Stomach (tissue), 9 donors: ENCODE data around the gene PAPLN. TPM values are rescaled to one million over a fixed set of nuclear protein-coding genes. Genes with fewer than 3 reads are reported as not detected.
A peak's percentile ranks its signal among the peaks of the same experiment; 100 is the strongest.

Experiments
- DNase-seq, 2 donors: peaks; one replicate each; pipeline versions ENCODE4 v3.0.0 to v3.0.0-alpha.2; 2013 to 2019
- H3K27ac ChIP-seq, 5 donors: fragments of 200-600 bp in 4 of 5; sonication (generic) in 4 of 5; one replicate each; pipeline ENCODE4 v1.5.1; 2013 to 2019; ENCODE audit warnings: mild to moderate bottlenecking in 1 of 5, moderate library complexity in 1 of 5
- H3K27me3 ChIP-seq, 3 donors: fragments of 200-600 bp; sonication (generic); one replicate each; pipeline ENCODE4 v1.5.1; 2017 to 2019; ENCODE audit warnings: mixed run types in 1 of 3
- H3K36me3 ChIP-seq, 4 donors: fragments of 200-600 bp; sonication (generic); 1 replicate in 3 of 4; 2 replicates in 1 of 4; pipeline ENCODE4 v1.5.1; 2016 to 2019
- H3K4me1 ChIP-seq, 4 donors: fragments of 200-600 bp; sonication (generic); one replicate each; pipeline ENCODE4 v1.5.1; 2016 to 2019
- H3K4me3 ChIP-seq, 4 donors: fragments of 200-600 bp; sonication (generic) in 3 of 4; one replicate each; pipeline ENCODE4 v1.5.1; 2016 to 2019; ENCODE audit warnings: mild to moderate bottlenecking in 1 of 4
- H3K9me3 ChIP-seq, 4 donors: fragments of 200-600 bp; sonication (generic); one replicate each; pipeline ENCODE4 v1.5.1; 2016 to 2019
- CTCF ChIP-seq, 7 experiments: fragments of 450-650 bp in 4 of 7; fragments of 200-600 bp in 3 of 7; sonication (generic) in 3 of 7; IDR thresholded peaks; one replicate each; pipeline ENCODE4 v1.5.1; 2016 to 2019; ENCODE audit warnings: antibody characterized with exemption in 7 of 7, control low read depth in 2 of 7, mild to moderate bottlenecking in 1 of 7
- EP300 ChIP-seq: sonication (generic); formaldehyde crosslinking; IDR thresholded peaks from one replicate; pipeline ENCODE4 v1.6.1; 2017; ENCODE audit warnings: antibody characterized with exemption
- POLR2A ChIP-seq, 4 donors: fragments of 450-650 bp; IDR thresholded peaks; one replicate each; pipeline ENCODE4 v1.6.1; 2016; ENCODE audit warnings: antibody characterized with exemption in 4 of 4, control low read depth in 2 of 4, mild to moderate bottlenecking in 1 of 4, moderate library complexity in 1 of 4
- POLR2AphosphoS5 ChIP-seq, 3 donors: sonication (generic); formaldehyde crosslinking; IDR thresholded peaks; one replicate each; pipeline ENCODE4 v1.6.1; 2016; ENCODE audit warnings: antibody characterized with exemption in 3 of 3
- WGBS, 5 donors: extraction: QIAGEN DNeasy Blood & Tissue Kit in 3 of 5; methylation state at CpG; one replicate each; pipeline versions ENCODE4 v1.1.5 to v1.1.7; 2013 to 2018; 5-methylcytosine and 5-hydroxymethylcytosine counted together
- intact Hi-C: fragments of 100-400 bp; cut with DNase I; formaldehyde crosslinking; loops from one replicate; pipeline ENCODE4 v1.15.1; 2023; ENCODE audit warnings: low total_unique reads
- polyA plus RNA-seq, 3 donors: library from polyadenylated mRNA; stranded (reverse); fragments of 200-250 nt; gene quantifications; one replicate each; pipeline ENCODE4 v1.2.3, GENCODE V29; 2013
- small RNA-seq, 4 donors: library from RNA; depleted of rRNA; stranded (forward); fragments of <200 nt; gene quantifications; one replicate each; pipeline ENCODE3, GENCODE V24; 2016
- total RNA-seq, 5 donors: library from RNA; depleted of rRNA; stranded (reverse); fragments of >200 nt; gene quantifications; one replicate each; pipeline versions ENCODE4 v1.1.0 to v1.2.3, GENCODE V29; 2014 to 2016
- donor health status: healthy with polysubstance abuse.
- donor health status: Bipolar disorder and iron deficiency.
- donor health status: healthy.

The PAPLN gene
- total and polyA plus RNA-seq, 8 donors = 1.1 to 53.1 (median 8.0) TPM

GRCh38 chr14:73311708-73312030, 74.4 kb downstream of the PAPLN start:
- no peak overlapping the region for H3K4me3 ChIP-seq
- H3K27ac ChIP-seq = peak overlapping the region in 1 of 5 donors; percentile 48
- intact Hi-C loops = no loop called here
- peaks cover 0 to 29% (median 7%) of the 10 kb centered on the region in 4 donors for H3K4me1 ChIP-seq
- no peak for DNase-seq
- no peaks in the 10 kb centered on the region for H3K27me3 ChIP-seq
- WGBS, 5 donors = 56 to 84% (median 79%) methylated on average over 2 of the region's 2 CpGs
- TF ChIP-seq POLR2A (IDR thresholded peaks at IDR 0.05) = no peak
- TF ChIP-seq EP300 = no peak
- no peak for TF ChIP-seq POLR2AphosphoS5 (IDR thresholded peaks at IDR 0.05)
- TF ChIP-seq CTCF (IDR thresholded peaks at IDR 0.05) = no peak
- H3K9me3 ChIP-seq = no peaks in the 10 kb centered on the region
- peaks cover 0 to 4% (median 0%) of the 10 kb centered on the region in 4 donors for H3K36me3 ChIP-seq

- Histone ChIP-seq H3K27ac (no peak overlapping the region), H3K36me3 (peaks cover 0 to 4% (median 0%) of the 10 kb centered on the region in 4 donors), H3K9me3 (no peaks in the 10 kb centered on the region), H3K4me3 (no peak overlapping the region), H3K4me1 (peaks cover 0 to 29% (median 7%) of the 10 kb centered on the region in 4 donors), H3K27me3 (no peaks in the 10 kb centered on the region)
- 73 to 86% (median 81%) methylated on average over 3 of the region's 3 CpGs for WGBS, 5 donors
- no peak for TF ChIP-seq EP300
- DNase-seq = no peak
- intact Hi-C loops = no loop called here
Measured at GRCh38 chr14:73312687-73313086, 75.4 kb downstream of the PAPLN start.

DNA sequence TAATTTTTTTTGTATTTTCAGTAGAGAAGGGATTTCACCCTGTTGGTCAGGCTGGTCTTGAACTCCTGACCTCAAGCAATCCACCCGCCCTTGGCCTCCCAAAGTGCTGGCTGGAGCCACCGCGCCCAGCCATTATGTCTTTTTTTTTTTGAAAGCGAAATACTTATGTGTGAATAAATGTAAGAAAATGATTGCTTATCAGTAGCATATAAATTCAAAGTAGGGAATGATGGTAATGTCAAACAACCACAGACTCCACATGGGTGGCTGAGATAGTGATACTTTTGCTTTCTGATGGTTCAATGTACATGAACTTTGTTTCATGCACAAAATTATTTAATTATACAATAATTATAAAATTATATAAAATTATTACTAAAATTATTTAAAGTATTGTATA, 75.8 kb downstream of the PAPLN start:
- Histone ChIP-seq H3K27me3 (no peaks in the 10 kb centered on the region), H3K36me3 (peaks cover 0 to 4% (median 0%) of the 10 kb centered on the region in 4 donors), H3K27ac (no peak overlapping the region), H3K4me3 (no peak overlapping the region), H3K4me1 (peaks cover 0 to 29% (median 7%) of the 10 kb centered on the region in 4 donors), H3K9me3 (no peaks in the 10 kb centered on the region)
- 83 to 96% (median 94%) methylated on average over 4 of the region's 4 CpGs for WGBS, 5 donors
- intact Hi-C loops = no loop called here
- no peak for DNase-seq
- TF ChIP-seq CTCF (IDR thresholded peaks at IDR 0.05) = no peak
- no peak for TF ChIP-seq POLR2A (IDR thresholded peaks at IDR 0.05)
- no peak for TF ChIP-seq EP300
- TF ChIP-seq POLR2AphosphoS5 (IDR thresholded peaks at IDR 0.05) = no peak

DNA sequence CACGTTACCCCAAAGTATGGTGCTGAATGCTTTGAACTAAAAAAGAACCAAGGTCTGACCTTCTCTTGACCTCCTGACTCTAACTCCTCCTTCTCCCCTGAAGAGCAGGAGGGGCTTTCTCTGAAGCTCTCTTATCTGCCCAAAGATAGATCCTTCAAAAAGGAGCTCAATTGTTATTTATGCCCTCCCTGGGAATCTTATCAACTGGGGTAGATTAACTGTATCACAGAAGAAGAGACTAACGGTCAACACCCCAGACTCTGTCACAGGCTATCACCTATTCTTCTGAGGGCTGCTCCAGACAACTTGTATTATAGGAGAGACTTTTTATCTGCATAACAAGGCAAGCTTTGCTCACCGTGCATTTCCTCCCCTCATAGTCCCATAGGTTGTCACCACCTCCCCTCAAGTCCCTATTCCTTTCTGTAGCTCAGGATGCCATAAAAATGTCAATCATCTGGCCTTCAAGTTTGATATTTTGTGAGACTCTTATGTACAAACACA, 86.6 kb downstream of the PAPLN start:
- peaks cover 0 to 26% (median 12%) of the 10 kb centered on the region in 4 donors for H3K4me1 ChIP-seq
- no peaks in the 10 kb centered on the region for H3K9me3 ChIP-seq
- intact Hi-C loops = no loop called here
- H3K36me3 ChIP-seq = peaks cover 0 to 31% (median 22%) of the 10 kb centered on the region in 4 donors
- H3K27ac ChIP-seq = no peak overlapping the region
- 58 to 65% (median 60%) methylated on average over 3 of the region's 3 CpGs for WGBS, 5 donors
- H3K27me3 ChIP-seq = no peaks in the 10 kb centered on the region
- TF ChIP-seq EP300 (no peak), POLR2A (IDR thresholded peaks at IDR 0.05) (no peak), CTCF (IDR thresholded peaks at IDR 0.05) (no peak), POLR2AphosphoS5 (IDR thresholded peaks at IDR 0.05) (no peak)
- no peak for DNase-seq
- no peak overlapping the region for H3K4me3 ChIP-seq

Small RNAs within 50 kb of the gene (small RNA-seq; reads per million reads assigned to genes)
- gene AC004858.1 (0 reads per million in 4 donors), gene RNU6-419P (0 reads per million in 4 donors)

Other genes starting within 250 kb of the PAPLN start
- 10 to 100 TPM in 3 of 5 donors, 1 to 10 TPM in 2; 2.7 to 50.8 (median 14.5) TPM for gene ZFYVE1, start 210.4 kb upstream of the PAPLN start, total RNA-seq
- 1 to 10 TPM; 3.4 to 6.1 (median 5.5) TPM for gene ZFYVE1, start 210.4 kb upstream of the PAPLN start, polyA plus RNA-seq
- gene RBM25, start 179.0 kb upstream of the PAPLN start, total RNA-seq = 100 to 1,000 TPM; 100 to 149 (median 119) TPM
- gene RBM25, start 179.0 kb upstream of the PAPLN start, polyA plus RNA-seq = 10 to 100 TPM; 15.5 to 47.2 (median 28.8) TPM
- gene PSEN1, start 101.0 kb upstream of the PAPLN start, total RNA-seq = 10 to 100 TPM; 17.9 to 89.8 (median 36.4) TPM
- gene PSEN1, start 101.0 kb upstream of the PAPLN start, polyA plus RNA-seq = 10 to 100 TPM in 2 of 3 donors, 1 to 10 TPM in 1; 5.8 to 18.6 (median 11.8) TPM
- gene NUMB, start 221.0 kb downstream of the PAPLN start, total RNA-seq = 100 to 1,000 TPM in 2 of 5 donors, 10 to 100 TPM in 3; 43.7 to 135 (median 75.6) TPM
- gene NUMB, start 221.0 kb downstream of the PAPLN start, polyA plus RNA-seq = 10 to 100 TPM; 26.4 to 43.8 (median 26.6) TPM